Skeletal muscle satellite cell (primary cell): ENCODE results near the gene SWSAP1. TPM values are rescaled to one million over a fixed set of nuclear protein-coding genes. Genes with fewer than 3 reads are reported as not detected.
A peak's percentile ranks its signal among the peaks of the same experiment; 100 is the strongest.
"Not testable (repeated sequence)": the region's sequence is repeated elsewhere in the genome, so short reads cannot be mapped to it uniquely, and the experiment has no call there.

ENCODE experiments used
- H3K27me3 ChIP-seq: 2 replicates; pipeline ENCODE4 v1.7.0; 2013; ENCODE audit warnings: low read length; ENCODE audit not compliant: control insufficient read depth, insufficient read depth
- H3K36me3 ChIP-seq: 2 replicates; pipeline ENCODE4 v1.7.0; 2013; ENCODE audit warnings: mild to moderate bottlenecking, control low read depth, low read length; ENCODE audit not compliant: insufficient read depth
- H3K4me1 ChIP-seq: 2 replicates; pipeline ENCODE4 v1.7.0; 2013; ENCODE audit warnings: low read length; ENCODE audit not compliant: control insufficient read depth, insufficient read depth
- H3K4me2 ChIP-seq: 2 replicates; pipeline ENCODE4 v1.7.0; 2013; ENCODE audit warnings: mild to moderate bottlenecking, low read length
- H3K4me3 ChIP-seq: 2 replicates; pipeline ENCODE4 v1.7.0; 2013; ENCODE audit warnings: low read length
- H3K9ac ChIP-seq: 2 replicates; pipeline ENCODE4 v1.7.0; 2013; ENCODE audit warnings: mild to moderate bottlenecking, low read depth, low read length, moderate library complexity
- H3K9me3 ChIP-seq: replicated peaks from 2 replicates; pipeline ENCODE4 v1.7.0; 2013; ENCODE audit warnings: mild to moderate bottlenecking, control low read depth, low read length
- total RNA-seq: library from RNA; depleted of rRNA; stranded (reverse); fragments of >200 nt; gene quantifications from 2 replicates; pipeline ENCODE4 v1.2.3, GENCODE V29; 2012; rRNA removed

Gene SWSAP1
- total RNA-seq = 0.87 and 1.3 TPM in 2 replicates

GRCh38 chr19:11374433-11375142 is at the start of gene SWSAP1:
TSS of gene SWSAP1 (plus strand) at chr19:11374666. CDS start at chr19:11374681, 15 bp downstream.
- peak within 1 kb of the TSS; percentile 85 for H3K9ac ChIP-seq
- H3K4me3 ChIP-seq = peak within 1 kb of the TSS; percentile 80
- no peaks in the 10 kb centered on the region for H3K36me3 ChIP-seq
- peaks cover 39% of the 10 kb centered on the region for H3K4me1 ChIP-seq
- no peaks in the 10 kb centered on the region for H3K27me3 ChIP-seq
- H3K9me3 ChIP-seq = no peaks in the 10 kb centered on the region
- peak within 1 kb of the TSS; percentile 82 for H3K4me2 ChIP-seq

- Histone ChIP-seq H3K4me1 (peaks cover 16% of the 10 kb centered on the region), H3K27me3 (no peaks in the 10 kb centered on the region), H3K4me2 (peak overlapping the region; percentile 67), H3K36me3 (no peaks in the 10 kb centered on the region), H3K9me3 (no peaks in the 10 kb centered on the region), H3K4me3 (no peak overlapping the region), H3K9ac (peak overlapping the region; percentile 23)
These were observed 49.6 kb upstream of the SWSAP1 start for GRCh38 chr19:11324748-11325389.

- peaks cover 16% of the 10 kb centered on the region for H3K4me1 ChIP-seq
- H3K9ac ChIP-seq = no peak overlapping the region
- H3K4me2 ChIP-seq = no peak overlapping the region
- H3K9me3 ChIP-seq = no peaks in the 10 kb centered on the region
- no peaks in the 10 kb centered on the region for H3K27me3 ChIP-seq
- no peak overlapping the region for H3K4me3 ChIP-seq
- H3K36me3 ChIP-seq = no peaks in the 10 kb centered on the region
These were observed 48.9 kb upstream of the SWSAP1 start for GRCh38 chr19:11325544-11325943.

- Histone ChIP-seq H3K9me3 (no peaks in the 10 kb centered on the region), H3K4me1 (no peaks in the 10 kb centered on the region), H3K9ac (no peak overlapping the region), H3K4me3 (no peak overlapping the region), H3K4me2 (no peak overlapping the region), H3K27me3 (no peaks in the 10 kb centered on the region), H3K36me3 (no peaks in the 10 kb centered on the region)
These were observed 44.3 kb upstream of the SWSAP1 start for GRCh38 chr19:11330127-11330526.

- Histone ChIP-seq H3K4me3 (no peak overlapping the region), H3K27me3 (no peaks in the 10 kb centered on the region), H3K36me3 (no peaks in the 10 kb centered on the region), H3K4me2 (no peak overlapping the region), H3K9ac (no peak overlapping the region), H3K4me1 (no peaks in the 10 kb centered on the region), H3K9me3 (no peaks in the 10 kb centered on the region)
These were observed 43.0 kb upstream of the SWSAP1 start for GRCh38 chr19:11331502-11331901.

GRCh38 chr19:11332822-11333221 is 41.6 kb upstream of the SWSAP1 start:
- H3K9me3 ChIP-seq = no peaks in the 10 kb centered on the region
- H3K4me3 ChIP-seq = no peak overlapping the region
- H3K4me1 ChIP-seq = no peaks in the 10 kb centered on the region
- no peaks in the 10 kb centered on the region for H3K36me3 ChIP-seq
- H3K9ac ChIP-seq = no peak overlapping the region
- H3K27me3 ChIP-seq = no peaks in the 10 kb centered on the region
- no peak overlapping the region for H3K4me2 ChIP-seq

GRCh38 chr19:11333838-11334237 is 40.6 kb upstream of the SWSAP1 start:
- not testable (repeated sequence) for H3K4me2 ChIP-seq, H3K9ac ChIP-seq, H3K4me3 ChIP-seq, H3K4me1 ChIP-seq, H3K36me3 ChIP-seq, H3K9me3 ChIP-seq, H3K27me3 ChIP-seq

GRCh38 chr19:11335449-11336146 is 38.9 kb upstream of the SWSAP1 start:
- H3K9me3 ChIP-seq = no peaks in the 10 kb centered on the region
- H3K36me3 ChIP-seq = no peaks in the 10 kb centered on the region
- H3K9ac ChIP-seq = no peak overlapping the region
- peaks cover 15% of the 10 kb centered on the region for H3K4me1 ChIP-seq
- peaks cover 6% of the 10 kb centered on the region for H3K27me3 ChIP-seq
- H3K4me3 ChIP-seq = no peak overlapping the region
- H3K4me2 ChIP-seq = no peak overlapping the region

GRCh38 chr19:11337080-11337479 is 37.4 kb upstream of the SWSAP1 start:
- no peaks in the 10 kb centered on the region for H3K36me3 ChIP-seq
- H3K4me2 ChIP-seq = no peak overlapping the region
- H3K27me3 ChIP-seq = peaks cover 6% of the 10 kb centered on the region
- H3K9me3 ChIP-seq = no peaks in the 10 kb centered on the region
- no peak overlapping the region for H3K4me3 ChIP-seq
- H3K4me1 ChIP-seq = peaks cover 15% of the 10 kb centered on the region
- H3K9ac ChIP-seq = no peak overlapping the region

GRCh38 chr19:11338121-11338520 is 36.3 kb upstream of the SWSAP1 start:
- Histone ChIP-seq H3K27me3 (peaks cover 6% of the 10 kb centered on the region), H3K4me3 (no peak overlapping the region), H3K9me3 (no peaks in the 10 kb centered on the region), H3K9ac (no peak overlapping the region), H3K36me3 (no peaks in the 10 kb centered on the region), H3K4me1 (peaks cover 15% of the 10 kb centered on the region), H3K4me2 (no peak overlapping the region)

- Histone ChIP-seq H3K4me1 (peaks cover 15% of the 10 kb centered on the region), H3K9ac (no peak overlapping the region), H3K4me3 (peak overlapping the region; percentile 59), H3K36me3 (no peaks in the 10 kb centered on the region), H3K4me2 (peak overlapping the region; percentile 80), H3K9me3 (no peaks in the 10 kb centered on the region), H3K27me3 (peaks cover 6% of the 10 kb centered on the region)
These were observed 35.8 kb upstream of the SWSAP1 start for GRCh38 chr19:11338569-11339253.
